ENCODE results near the gene PRM3.

The PRM3 gene

GRCh38 chr16:11232302-11232851 is 41.1 kb downstream of the PRM3 start:
- H3K4me1 ChIP-seq (ENCODE audit: insufficient read depth, low read length): no peaks in the 10 kb centered on the region
- H3K27me3 ChIP-seq (ENCODE audit: control insufficient read depth in 1 of 2, insufficient read depth in 2 of 2, low read length in 2 of 2): no peaks in the 10 kb centered on the region
- H3K9ac ChIP-seq (ENCODE audit: low read length): no peak overlapping the region
- H3K27ac ChIP-seq (ENCODE audit: low read depth, low read length): no peak overlapping the region
- no peaks in the 10 kb centered on the region for H3K36me3 ChIP-seq (ENCODE audit: insufficient read depth, low read length)
- no peak overlapping the region for H3K4me3 ChIP-seq (ENCODE audit: low read depth in 1 of 2, low read length in 2 of 2)
- no peaks in the 10 kb centered on the region for H3K9me3 ChIP-seq (ENCODE audit: low read length)

- no peaks in the 10 kb centered on the region for H3K4me1 ChIP-seq (ENCODE audit: insufficient read depth, low read length)
- no peak overlapping the region for H3K27ac ChIP-seq (ENCODE audit: low read depth, low read length)
- no peaks in the 10 kb centered on the region for H3K36me3 ChIP-seq (ENCODE audit: insufficient read depth, low read length)
- H3K9ac ChIP-seq (ENCODE audit: low read length): no peak overlapping the region
- H3K4me3 ChIP-seq (ENCODE audit: low read depth in 1 of 2, low read length in 2 of 2): no peak overlapping the region
- no peaks in the 10 kb centered on the region for H3K27me3 ChIP-seq (ENCODE audit: control insufficient read depth in 1 of 2, insufficient read depth in 2 of 2, low read length in 2 of 2)
- H3K9me3 ChIP-seq (ENCODE audit: low read length): no peaks in the 10 kb centered on the region
Observed at GRCh38 chr16:11231367-11231970, 42.0 kb downstream of the PRM3 start.

- no peak overlapping the region for H3K27ac ChIP-seq (ENCODE audit: low read depth, low read length)
Observed at GRCh38 chr16:11229906-11230305, 43.5 kb downstream of the PRM3 start.

DNA sequence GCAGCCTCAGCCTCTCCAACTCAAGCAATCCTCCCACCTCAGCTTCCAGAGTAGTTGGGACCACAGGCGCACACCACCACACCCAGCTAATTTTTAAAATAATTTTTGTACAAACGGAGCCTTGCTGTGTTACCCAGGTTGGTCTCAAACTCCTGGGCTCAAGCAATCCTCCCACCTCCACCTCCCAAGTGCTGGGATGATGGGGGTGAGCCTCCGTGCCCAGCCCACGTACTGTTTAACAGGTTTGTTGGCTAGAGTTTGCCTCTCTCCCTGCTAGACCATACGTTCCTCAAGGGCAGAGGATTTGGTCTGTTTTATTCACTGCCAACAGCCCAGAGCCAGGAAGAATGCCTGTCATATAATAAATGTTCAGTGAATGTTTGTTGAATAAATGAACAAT is 44.0 kb downstream of the PRM3 start:
- H3K36me3 ChIP-seq (ENCODE audit: insufficient read depth, low read length): no peaks in the 10 kb centered on the region
- H3K27me3 ChIP-seq (ENCODE audit: control insufficient read depth in 1 of 2, insufficient read depth in 2 of 2, low read length in 2 of 2): no peaks in the 10 kb centered on the region
- H3K9me3 ChIP-seq (ENCODE audit: low read length): no peaks in the 10 kb centered on the region
- H3K4me3 ChIP-seq (ENCODE audit: low read depth in 1 of 2, low read length in 2 of 2): no peak overlapping the region
- H3K4me1 ChIP-seq (ENCODE audit: insufficient read depth, low read length): no peaks in the 10 kb centered on the region
- no peak overlapping the region for H3K9ac ChIP-seq (ENCODE audit: low read length)
- no peak overlapping the region for H3K27ac ChIP-seq (ENCODE audit: low read depth, low read length)

More at GRCh38 chr16:11229906-11230305, 43.5 kb downstream of the PRM3 start:
- Histone ChIP-seq H3K4me3 (ENCODE audit: low read depth in 1 of 2, low read length in 2 of 2) (no peak overlapping the region), H3K9me3 (ENCODE audit: low read length) (no peaks in the 10 kb centered on the region), H3K4me1 (ENCODE audit: insufficient read depth, low read length) (no peaks in the 10 kb centered on the region), H3K9ac (ENCODE audit: low read length) (no peak overlapping the region), H3K27me3 (ENCODE audit: control insufficient read depth in 1 of 2, insufficient read depth in 2 of 2, low read length in 2 of 2) (no peaks in the 10 kb centered on the region), H3K36me3 (ENCODE audit: insufficient read depth, low read length) (no peaks in the 10 kb centered on the region)

DNA sequence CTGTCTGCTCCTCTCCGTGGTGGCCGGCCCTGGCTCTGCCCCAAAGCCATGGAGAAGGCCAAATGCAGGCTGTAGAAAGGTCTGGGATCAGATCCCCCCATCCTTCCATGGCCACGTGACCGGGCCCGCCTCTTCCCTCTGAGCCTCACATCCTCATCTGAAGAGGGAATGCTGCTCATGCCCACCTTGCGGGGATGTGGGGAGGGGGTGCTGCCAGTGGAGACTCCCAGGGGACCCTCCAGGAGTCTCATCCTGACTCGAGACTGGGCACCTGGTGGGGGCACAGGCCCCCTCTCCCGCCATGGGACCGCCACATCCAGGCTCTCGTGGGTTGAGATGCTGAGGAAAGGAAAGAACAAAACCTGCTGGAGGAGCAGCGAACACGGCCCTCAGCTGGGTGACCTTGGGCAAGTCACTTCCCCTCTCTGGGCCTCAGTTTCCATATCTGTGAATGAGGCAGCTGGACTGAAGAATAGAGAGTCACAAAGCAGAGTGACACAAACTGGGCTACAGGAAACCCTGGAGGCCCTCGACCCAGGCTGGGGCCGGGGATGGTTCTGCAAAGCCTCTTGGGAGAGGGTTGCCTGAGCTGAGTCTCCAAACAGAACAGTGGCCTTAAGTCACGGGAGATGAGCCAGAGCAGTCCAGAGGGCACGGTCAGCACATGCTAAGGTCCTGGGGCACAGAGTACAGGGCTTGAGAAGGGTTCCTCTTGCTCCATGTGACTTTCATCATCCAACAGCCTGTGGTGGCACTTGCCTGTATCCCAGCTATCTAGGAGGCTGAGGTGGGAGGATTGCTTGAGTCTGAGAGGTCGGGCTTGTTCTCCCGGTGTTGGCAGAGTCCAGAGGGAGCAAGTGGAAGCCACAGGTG is 47.5 kb downstream of the PRM3 start:
- no peaks in the 10 kb centered on the region for H3K4me1 ChIP-seq (ENCODE audit: insufficient read depth, low read length)
- H3K9ac ChIP-seq (ENCODE audit: low read length): no peak overlapping the region
- no peaks in the 10 kb centered on the region for H3K9me3 ChIP-seq (ENCODE audit: low read length)
- H3K36me3 ChIP-seq (ENCODE audit: insufficient read depth, low read length): no peaks in the 10 kb centered on the region
- no peak overlapping the region for H3K4me3 ChIP-seq (ENCODE audit: low read depth in 1 of 2, low read length in 2 of 2)
- no peak overlapping the region for H3K27ac ChIP-seq (ENCODE audit: low read depth, low read length)
- H3K27me3 ChIP-seq (ENCODE audit: control insufficient read depth in 1 of 2, insufficient read depth in 2 of 2, low read length in 2 of 2): no peaks in the 10 kb centered on the region

DNA sequence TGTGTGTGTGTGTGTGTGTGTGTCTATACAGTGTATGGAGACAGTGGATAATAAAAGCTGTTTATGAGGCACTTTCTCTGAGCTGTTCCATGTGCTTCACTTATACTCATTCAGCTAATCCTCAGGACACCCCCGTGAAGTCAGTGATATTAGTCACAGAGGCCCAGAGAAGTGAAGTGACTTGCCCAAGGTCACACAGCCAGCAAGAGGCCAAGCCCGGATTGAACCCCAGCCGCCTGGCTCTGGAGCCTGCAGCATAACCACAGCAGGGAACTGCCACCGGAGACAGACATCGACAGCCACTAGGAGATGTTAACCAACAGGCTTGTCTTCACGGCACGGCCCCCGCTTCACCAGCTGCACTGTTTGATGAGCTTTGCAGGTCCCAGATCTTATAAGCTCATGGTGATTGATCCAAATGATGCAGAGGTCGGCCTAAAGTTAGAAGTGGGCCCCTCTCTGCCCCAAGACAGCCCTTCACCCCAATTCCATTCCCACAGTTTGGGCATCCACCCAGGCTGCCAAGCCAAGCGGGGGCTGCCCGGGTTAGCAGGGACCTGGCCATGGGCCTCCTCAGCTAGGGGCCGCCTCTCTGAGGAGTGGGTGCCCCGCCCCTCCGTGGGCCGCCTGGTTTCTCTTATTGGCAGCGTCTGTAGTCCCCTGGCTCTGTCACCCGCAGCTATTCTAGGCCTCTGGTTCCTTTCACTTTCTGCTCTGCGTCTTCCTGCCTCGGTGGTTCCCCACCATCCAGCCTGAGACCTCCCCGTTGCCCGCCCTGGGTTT is 48.3 kb downstream of the PRM3 start:
- H3K36me3 ChIP-seq (ENCODE audit: insufficient read depth, low read length): no peaks in the 10 kb centered on the region
- no peaks in the 10 kb centered on the region for H3K27me3 ChIP-seq (ENCODE audit: control insufficient read depth in 1 of 2, insufficient read depth in 2 of 2, low read length in 2 of 2)
- no peaks in the 10 kb centered on the region for H3K9me3 ChIP-seq (ENCODE audit: low read length)
- H3K4me1 ChIP-seq (ENCODE audit: insufficient read depth, low read length): no peaks in the 10 kb centered on the region
- H3K27ac ChIP-seq (ENCODE audit: low read depth, low read length): no peak overlapping the region
- H3K4me3 ChIP-seq (ENCODE audit: low read depth in 1 of 2, low read length in 2 of 2): no peak overlapping the region
- no peak overlapping the region for H3K9ac ChIP-seq (ENCODE audit: low read length)

DNA sequence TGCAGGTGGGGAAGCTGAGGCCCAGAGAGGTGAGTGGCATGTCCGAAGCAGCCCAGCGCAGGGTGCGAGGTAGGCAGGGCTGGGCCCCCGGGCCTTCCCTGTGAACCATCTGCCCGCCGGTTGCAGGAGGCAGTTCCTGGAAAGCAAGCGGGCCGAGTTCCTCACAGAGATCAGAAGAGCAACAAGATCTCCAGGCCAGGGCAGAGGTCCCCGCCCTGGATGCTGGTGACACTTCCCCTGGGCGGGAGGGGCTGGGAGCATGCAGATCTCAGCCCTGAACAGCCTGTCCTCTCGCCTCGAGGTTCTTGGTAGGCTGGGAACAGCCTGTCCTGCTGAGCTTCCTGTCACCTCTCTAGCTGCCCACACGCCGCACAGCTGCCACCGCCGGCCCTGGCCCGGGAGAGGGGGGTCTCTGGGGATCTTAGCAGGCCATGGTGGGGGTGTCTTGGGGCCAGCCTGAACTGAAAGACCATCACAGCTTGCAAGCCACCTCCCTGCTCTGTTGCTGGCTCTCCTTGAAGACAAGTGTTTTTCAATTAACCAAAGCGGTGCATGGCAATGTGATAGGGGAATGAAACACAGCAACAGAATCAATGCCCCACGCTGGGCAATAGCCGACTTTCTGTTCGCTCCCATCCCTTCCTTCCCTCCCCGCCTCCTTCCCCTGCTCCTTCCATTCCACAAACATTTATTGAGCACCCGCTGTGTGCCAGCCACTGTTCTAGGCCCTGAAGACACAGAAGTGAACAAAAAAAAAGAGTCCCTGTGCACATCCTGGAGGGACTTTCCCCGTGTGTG is 49.1 kb downstream of the PRM3 start:
- Histone ChIP-seq H3K27me3 (ENCODE audit: control insufficient read depth in 1 of 2, insufficient read depth in 2 of 2, low read length in 2 of 2) (no peaks in the 10 kb centered on the region), H3K4me3 (ENCODE audit: low read depth in 1 of 2, low read length in 2 of 2) (no peak overlapping the region), H3K27ac (ENCODE audit: low read depth, low read length) (no peak overlapping the region)

More for the DNA sequence above, 49.1 kb downstream of the PRM3 start:
- Histone ChIP-seq H3K4me1 (ENCODE audit: insufficient read depth, low read length) (no peaks in the 10 kb centered on the region), H3K36me3 (ENCODE audit: insufficient read depth, low read length) (no peaks in the 10 kb centered on the region), H3K9me3 (ENCODE audit: low read length) (no peaks in the 10 kb centered on the region), H3K9ac (ENCODE audit: low read length) (no peak overlapping the region)

Data from muscle layer of colon (tissue), 2 donors.